Mucosa of gallbladder (tissue), 1 donor: ENCODE measurements around the gene GP5. TPM values are rescaled to one million over a fixed set of nuclear protein-coding genes. Genes with fewer than 3 reads are reported as not detected.

Experiments used
- DNase-seq: peaks from one replicate; pipeline ENCODE4 v3.0.0-alpha.2; 2020; ENCODE audit warnings: low spot score
- total RNA-seq: library from RNA; stranded (reverse); gene quantifications from one replicate; pipeline ENCODE4 v1.2.1, GENCODE V29; 2021
- donor health status: DM: no; HTN: no; CAD: no.

Gene GP5
- total RNA-seq = 0.17 TPM

GRCh38 chr3:194399166-194399565 is at the start of gene GP5:
GP5 (minus strand) TSS chr3:194399266; CDS start chr3:194398282, 984 bp downstream.
- no peak for DNase-seq

- DNase-seq = no peak
Observed at GRCh38 chr3:194447657-194448056, 48.6 kb upstream of the GP5 start.

- peak; percentile 68 for DNase-seq
Observed at GRCh38 chr3:194447161-194447560, 48.1 kb upstream of the GP5 start.

- DNase-seq = no peak
Observed at GRCh38 chr3:194446754-194447153, 47.7 kb upstream of the GP5 start.

GRCh38 chr3:194446172-194446571 is 47.1 kb upstream of the GP5 start:
- DNase-seq = no peak

GRCh38 chr3:194443901-194444300 is 44.8 kb upstream of the GP5 start:
- DNase-seq = no peak

- DNase-seq = no peak
Observed at GRCh38 chr3:194440756-194441155, 41.7 kb upstream of the GP5 start.

GRCh38 chr3:194439881-194440550 is 41.0 kb upstream of the GP5 start:
- no peak for DNase-seq

- DNase-seq = no peak
Observed at GRCh38 chr3:194434503-194434902, 35.4 kb upstream of the GP5 start.

GRCh38 chr3:194431554-194431953 is 32.5 kb upstream of the GP5 start:
- DNase-seq = no peak

GRCh38 chr3:194425399-194425798 is 26.3 kb upstream of the GP5 start:
- DNase-seq = no peak

- DNase-seq = no peak
Observed at GRCh38 chr3:194424953-194425352, 25.9 kb upstream of the GP5 start.

GRCh38 chr3:194424373-194424772 is 25.3 kb upstream of the GP5 start:
- DNase-seq = no peak

GRCh38 chr3:194423317-194423716 is 24.3 kb upstream of the GP5 start:
- DNase-seq = no peak

- DNase-seq = no peak
Observed at GRCh38 chr3:194422188-194422587, 23.1 kb upstream of the GP5 start.

GRCh38 chr3:194418671-194419070 is 19.6 kb upstream of the GP5 start:
- no peak for DNase-seq

GRCh38 chr3:194407423-194407822 is 8.4 kb upstream of the GP5 start:
- DNase-seq = no peak

GRCh38 chr3:194405766-194406165 is 6.7 kb upstream of the GP5 start:
- no peak for DNase-seq

GRCh38 chr3:194404365-194405140 is 5.5 kb upstream of the GP5 start:
- peak; percentile 40 for DNase-seq

GRCh38 chr3:194401868-194402329 is 2.8 kb upstream of the GP5 start:
- no peak for DNase-seq

- no peak for DNase-seq
Observed at GRCh38 chr3:194401346-194401745, 2.3 kb upstream of the GP5 start.

- no peak for DNase-seq
Observed at GRCh38 chr3:194399874-194400411, 877 bp upstream of the GP5 start.

- DNase-seq = no peak
Observed at GRCh38 chr3:194397757-194398312, 1.2 kb downstream of the GP5 start.
